BLaER1 (cell line): ENCODE measurements around the gene EHMT1.

Experiments
- H3K27ac ChIP-seq: shearing (Covaris generic); formaldehyde crosslinking; 2 replicates; pipeline ENCODE4 v1.8.1; 2022
- H3K27me3 ChIP-seq: shearing (Covaris generic); formaldehyde crosslinking; 2 replicates; pipeline ENCODE4 v1.8.1; 2022
- H3K36me3 ChIP-seq: shearing (Covaris generic); formaldehyde crosslinking; 2 replicates; pipeline ENCODE4 v1.8.1; 2022
- H3K4me1 ChIP-seq: shearing (Covaris generic); formaldehyde crosslinking; 2 replicates; pipeline ENCODE4 v1.8.1; 2022
- H3K4me2 ChIP-seq: shearing (Covaris generic); formaldehyde crosslinking; 2 replicates; pipeline ENCODE4 v1.8.1; 2022
- H3K4me3 ChIP-seq: shearing (Covaris generic); formaldehyde crosslinking; 2 replicates; pipeline ENCODE4 v1.8.1; 2022
- H3K9ac ChIP-seq: shearing (Covaris generic); formaldehyde crosslinking; 2 replicates; pipeline ENCODE4 v1.8.1; 2022
- H3K9me3 ChIP-seq: shearing (Covaris generic); formaldehyde crosslinking; 2 replicates; pipeline ENCODE4 v1.8.1; 2022
- H4K20me1 ChIP-seq: shearing (Covaris generic); formaldehyde crosslinking; 2 replicates; pipeline ENCODE4 v1.8.1; 2022
- Cebpa-rat ChIP-seq: shearing (Covaris generic); IDR thresholded peaks from 2 replicates; pipeline ENCODE4 v1.8.1; 2022

Gene EHMT1

GRCh38 chr9:137580209-137580953, 38.4 kb upstream of the EHMT1 start:
- no peaks in the 10 kb centered on the region for H3K9me3 ChIP-seq
- H3K4me1 ChIP-seq: peaks cover 33% of the 10 kb centered on the region
- no peak overlapping the region for H3K4me2 ChIP-seq
- 0 out of 2 replicates have a peak overlapping the region, but pooled peaks have one; percentile 19 for H3K9ac ChIP-seq
- H3K27me3 ChIP-seq: no peaks in the 10 kb centered on the region
- H3K36me3 ChIP-seq: peaks cover 74% of the 10 kb centered on the region
- H3K4me3 ChIP-seq: no peak overlapping the region
- H3K27ac ChIP-seq: no peak overlapping the region
- H4K20me1 ChIP-seq: peaks cover 82% of the 10 kb centered on the region
- no peak for TF ChIP-seq Cebpa-rat

DNA sequence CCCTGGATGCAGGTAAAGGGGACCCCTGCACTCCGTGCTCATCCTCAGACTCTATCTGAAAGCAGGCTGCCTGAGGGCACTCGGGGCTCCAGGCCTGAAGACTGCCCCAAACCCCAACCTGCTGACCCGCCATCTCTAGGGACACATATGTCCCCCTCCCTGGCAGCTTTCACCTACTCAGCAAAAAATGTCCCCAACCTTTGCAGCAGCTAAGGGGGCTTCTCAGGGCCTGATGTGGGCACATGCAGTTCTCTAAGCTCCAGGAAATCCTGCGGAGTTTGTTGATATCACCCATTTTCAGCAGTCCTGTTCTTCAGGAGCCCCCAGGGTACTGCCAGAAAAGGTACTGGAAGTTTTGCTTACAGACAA, 37.9 kb upstream of the EHMT1 start:
- peaks cover 82% of the 10 kb centered on the region for H4K20me1 ChIP-seq
- H3K4me2 ChIP-seq: no peak overlapping the region
- H3K27ac ChIP-seq: no peak overlapping the region
- no peak overlapping the region for H3K4me3 ChIP-seq
- H3K4me1 ChIP-seq: peaks cover 27% of the 10 kb centered on the region
- no peaks in the 10 kb centered on the region for H3K27me3 ChIP-seq
- TF ChIP-seq Cebpa-rat: no peak
- no peaks in the 10 kb centered on the region for H3K9me3 ChIP-seq
- 0 out of 2 replicates have a peak overlapping the region, but pooled peaks have one; percentile 29 for H3K9ac ChIP-seq
- peaks cover 74% of the 10 kb centered on the region for H3K36me3 ChIP-seq

- Histone ChIP-seq H4K20me1 (peaks cover 81% of the 10 kb centered on the region), H3K9ac (0 out of 2 replicates have a peak overlapping the region, but pooled peaks have one; percentile 29), H3K9me3 (no peaks in the 10 kb centered on the region), H3K4me2 (no peak overlapping the region), H3K27ac (no peak overlapping the region), H3K4me3 (no peak overlapping the region), H3K4me1 (peaks cover 20% of the 10 kb centered on the region), H3K36me3 (peaks cover 74% of the 10 kb centered on the region), H3K27me3 (no peaks in the 10 kb centered on the region)
- no peak for TF ChIP-seq Cebpa-rat
Measured at GRCh38 chr9:137581361-137582285, 37.2 kb upstream of the EHMT1 start.

DNA sequence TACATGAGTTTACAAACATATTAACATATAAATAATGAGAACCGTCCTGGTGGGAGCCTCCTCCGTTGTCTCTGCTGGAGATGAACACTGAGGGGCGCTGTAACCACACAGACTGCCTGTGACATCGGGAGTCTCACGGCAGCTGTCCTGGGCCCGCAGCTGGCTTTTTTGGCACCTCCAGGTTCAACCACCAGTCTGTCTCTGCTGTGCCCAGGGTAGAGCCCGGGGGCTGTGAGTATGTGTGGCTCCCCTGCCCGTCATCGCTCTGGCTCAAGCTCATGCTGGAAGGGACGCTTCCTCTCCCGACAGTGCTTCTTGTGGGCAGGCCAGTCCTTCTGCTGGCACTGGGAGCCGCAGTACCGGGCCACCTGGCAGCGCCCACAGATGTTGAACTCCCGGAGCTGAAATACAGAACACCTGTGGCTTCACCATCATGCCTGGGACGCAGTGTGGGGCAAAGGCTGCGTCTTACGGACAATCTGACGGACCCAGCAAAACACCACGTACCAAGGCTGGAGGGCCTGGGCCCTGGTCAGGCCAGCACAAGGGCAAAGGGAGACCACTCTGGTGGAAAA, 36.4 kb upstream of the EHMT1 start:
- Histone ChIP-seq H3K27me3 (no peaks in the 10 kb centered on the region), H3K9me3 (no peaks in the 10 kb centered on the region), H3K4me3 (no peak overlapping the region), H3K9ac (no peak overlapping the region), H3K27ac (no peak overlapping the region), H3K4me1 (peaks cover 13% of the 10 kb centered on the region), H4K20me1 (peaks cover 81% of the 10 kb centered on the region), H3K36me3 (peaks cover 75% of the 10 kb centered on the region), H3K4me2 (no peak overlapping the region)
- no peak for TF ChIP-seq Cebpa-rat

DNA sequence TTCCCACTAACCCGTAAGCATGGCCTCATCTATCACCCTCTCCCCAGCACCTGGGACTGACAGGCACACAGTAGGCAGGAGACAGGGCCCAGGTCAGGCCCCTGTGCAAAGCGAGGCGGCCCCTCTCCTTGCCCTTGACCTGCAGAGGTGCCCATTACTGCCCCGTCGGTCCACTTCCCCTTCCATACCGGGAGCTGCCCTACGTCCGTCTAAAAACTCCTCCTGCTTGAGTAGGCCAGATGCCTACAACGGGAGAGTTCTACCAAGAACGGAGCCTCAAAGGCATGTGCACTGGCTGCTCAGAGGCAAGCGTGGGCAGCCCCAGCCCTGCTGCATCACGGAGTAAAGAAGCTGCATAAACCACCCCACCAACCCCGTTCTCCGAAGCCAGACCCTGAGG, 35.5 kb upstream of the EHMT1 start:
- Histone ChIP-seq H3K4me1 (peaks cover 10% of the 10 kb centered on the region), H3K9ac (peak overlapping the region; percentile 45; the same call in 1 of the 2 replicates), H4K20me1 (peaks cover 83% of the 10 kb centered on the region), H3K27me3 (no peaks in the 10 kb centered on the region), H3K9me3 (no peaks in the 10 kb centered on the region), H3K4me3 (no peak overlapping the region), H3K27ac (no peak overlapping the region), H3K4me2 (no peak overlapping the region), H3K36me3 (peaks cover 85% of the 10 kb centered on the region)
- TF ChIP-seq Cebpa-rat: no peak

DNA sequence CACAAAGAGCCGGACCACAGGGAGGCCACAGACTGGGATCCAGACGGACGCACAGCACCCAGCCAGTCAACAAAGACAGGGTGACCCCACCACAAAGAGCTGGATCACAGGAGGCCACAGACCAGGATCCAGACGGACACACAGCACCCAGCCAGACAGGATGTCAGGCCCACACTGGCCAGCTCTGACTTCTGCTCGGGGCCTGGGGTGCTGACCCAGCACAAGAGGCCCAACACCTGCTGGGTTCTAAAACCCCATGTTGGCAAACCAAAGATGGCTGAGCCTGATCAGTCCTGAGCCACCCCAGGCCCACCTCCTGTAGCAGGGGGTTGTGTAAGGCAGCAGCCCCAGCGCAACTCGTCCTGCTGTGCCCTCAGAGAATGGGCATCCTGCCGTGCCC, 34.8 kb upstream of the EHMT1 start:
- no peak for TF ChIP-seq Cebpa-rat
- peaks cover 91% of the 10 kb centered on the region for H3K36me3 ChIP-seq
- peaks cover 89% of the 10 kb centered on the region for H4K20me1 ChIP-seq
- no peak overlapping the region for H3K4me2 ChIP-seq
- H3K4me1 ChIP-seq: peaks cover 15% of the 10 kb centered on the region
- H3K9me3 ChIP-seq: no peaks in the 10 kb centered on the region
- no peak overlapping the region for H3K27ac ChIP-seq
- 0 out of 2 replicates have a peak overlapping the region, but pooled peaks have one; percentile 45 for H3K9ac ChIP-seq
- H3K27me3 ChIP-seq: no peaks in the 10 kb centered on the region
- H3K4me3 ChIP-seq: no peak overlapping the region

DNA sequence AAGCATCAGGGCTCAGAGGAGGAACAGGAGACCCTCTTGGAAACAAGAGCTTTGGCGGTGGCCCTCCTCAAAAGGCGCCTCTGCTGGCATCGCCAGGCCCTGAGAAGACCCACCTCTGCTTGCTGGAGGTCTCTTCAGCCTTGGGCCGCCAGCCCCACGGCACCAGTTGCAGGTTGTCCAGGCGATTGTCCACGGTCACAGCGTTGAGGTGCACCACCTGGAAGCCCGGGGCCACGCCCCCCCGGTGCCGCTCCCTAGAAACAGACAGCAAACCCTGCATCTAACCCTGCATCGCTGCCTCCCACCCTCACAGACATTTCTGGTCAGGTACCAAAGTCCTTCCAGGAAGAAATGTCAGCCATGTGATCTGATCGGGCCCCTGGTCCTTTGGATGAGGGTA, 32.0 kb upstream of the EHMT1 start:
- Histone ChIP-seq H3K27ac (no peak overlapping the region), H3K4me3 (no peak overlapping the region), H3K36me3 (peaks cover 72% of the 10 kb centered on the region), H3K4me2 (no peak overlapping the region), H4K20me1 (peaks cover 79% of the 10 kb centered on the region), H3K9ac (0 out of 2 replicates have a peak overlapping the region, but pooled peaks have one; percentile 19), H3K27me3 (no peaks in the 10 kb centered on the region), H3K9me3 (no peaks in the 10 kb centered on the region), H3K4me1 (peaks cover 27% of the 10 kb centered on the region)
- TF ChIP-seq Cebpa-rat: no peak

GRCh38 chr9:137588311-137588710, 30.5 kb upstream of the EHMT1 start:
- peak overlapping the region; percentile 92 for H3K4me2 ChIP-seq
- H3K27ac ChIP-seq: no peak overlapping the region
- H3K4me3 ChIP-seq: no peak overlapping the region
- peaks cover 58% of the 10 kb centered on the region for H3K36me3 ChIP-seq
- peak overlapping the region; percentile 95 for H3K9ac ChIP-seq
- no peaks in the 10 kb centered on the region for H3K27me3 ChIP-seq
- H3K9me3 ChIP-seq: no peaks in the 10 kb centered on the region
- peaks cover 64% of the 10 kb centered on the region for H4K20me1 ChIP-seq
- peaks cover 28% of the 10 kb centered on the region for H3K4me1 ChIP-seq
- TF ChIP-seq Cebpa-rat: no peak

GRCh38 chr9:137588891-137589290, 29.9 kb upstream of the EHMT1 start:
- Histone ChIP-seq H3K4me1 (peaks cover 28% of the 10 kb centered on the region), H3K36me3 (peaks cover 52% of the 10 kb centered on the region)

More at GRCh38 chr9:137588891-137589290, 29.9 kb upstream of the EHMT1 start:
- Histone ChIP-seq H3K27ac (no peak overlapping the region), H4K20me1 (peaks cover 59% of the 10 kb centered on the region), H3K4me3 (peak overlapping the region; percentile 88), H3K27me3 (no peaks in the 10 kb centered on the region), H3K9ac (peak overlapping the region; percentile 95), H3K4me2 (peak overlapping the region; percentile 92), H3K9me3 (no peaks in the 10 kb centered on the region)
- no peak for TF ChIP-seq Cebpa-rat
